H1 (cell line): Measurements from ENCODE around the gene RIMKLA. TPM values are rescaled to one million over a fixed set of nuclear protein-coding genes. Genes with fewer than 3 reads are reported as not detected.

Source experiments
- HDAC6 ChIP-seq: IDR thresholded peaks from one replicate; pipeline ENCODE4 v1.7.1; 2012; ENCODE audit warnings: low read depth, mild to moderate bottlenecking, inconsistent platforms, low read length, moderate library complexity
- NRF1 ChIP-seq: IDR thresholded peaks from 2 replicates; pipeline ENCODE4 v1.6.1; 2011; ENCODE audit warnings: mild to moderate bottlenecking, low read depth, low read length, improper control_type of control experiment
- polyA plus RNA-seq, 7 experiments: library from polyadenylated mRNA; depleted of rRNA in 3 of 7; stranded (reverse) in 5 of 7; unstranded in 2 of 7; fragments of >200 nt in 5 of 7; fragments of 200-250 nt in 2 of 7; gene quantifications; 1 replicate in 5 of 7; 2 replicates in 1 of 7; 4 replicates in 1 of 7; pipeline versions ENCODE4 v1.2.1 to v1.2.3, GENCODE V29; 2011 to 2013; ENCODE audit warnings: missing spikeins in 2 of 7, mixed read lengths in 2 of 7
- total RNA-seq: library from RNA; stranded (reverse); fragmentation: NEBNext Ultra II Directional; extraction: Animal tissue kit (Norgen Biotek cat#: 25700); gene quantifications from 2 replicates; pipeline ENCODE4 v1.2.1, GENCODE V29; 2021

RIMKLA gene
- total and polyA plus RNA-seq, 2 of the 8 experiments (the other 6 are each of a cell fraction or from before 2014, with no cell fraction given): 3.2 to 5.8 TPM

- TF ChIP-seq NRF1 (no peak), HDAC6 (no peak)
These were observed 5.5 kb downstream of the RIMKLA start (continued) for GRCh38 chr1:42386051-42386450.
